Camera-type eye (tissue), 1 donor: ENCODE data around the gene EGR2. TPM values are rescaled to one million over a fixed set of nuclear protein-coding genes. Genes with fewer than 3 reads are reported as not detected.

Experiments
- total RNA-seq: library from RNA; depleted of rRNA; stranded (reverse); fragments of >200 nt; gene quantifications from one replicate; pipeline ENCODE4 v1.2.3, GENCODE V29; 2014

Gene EGR2
- total RNA-seq: 2.3 TPM

DNA sequence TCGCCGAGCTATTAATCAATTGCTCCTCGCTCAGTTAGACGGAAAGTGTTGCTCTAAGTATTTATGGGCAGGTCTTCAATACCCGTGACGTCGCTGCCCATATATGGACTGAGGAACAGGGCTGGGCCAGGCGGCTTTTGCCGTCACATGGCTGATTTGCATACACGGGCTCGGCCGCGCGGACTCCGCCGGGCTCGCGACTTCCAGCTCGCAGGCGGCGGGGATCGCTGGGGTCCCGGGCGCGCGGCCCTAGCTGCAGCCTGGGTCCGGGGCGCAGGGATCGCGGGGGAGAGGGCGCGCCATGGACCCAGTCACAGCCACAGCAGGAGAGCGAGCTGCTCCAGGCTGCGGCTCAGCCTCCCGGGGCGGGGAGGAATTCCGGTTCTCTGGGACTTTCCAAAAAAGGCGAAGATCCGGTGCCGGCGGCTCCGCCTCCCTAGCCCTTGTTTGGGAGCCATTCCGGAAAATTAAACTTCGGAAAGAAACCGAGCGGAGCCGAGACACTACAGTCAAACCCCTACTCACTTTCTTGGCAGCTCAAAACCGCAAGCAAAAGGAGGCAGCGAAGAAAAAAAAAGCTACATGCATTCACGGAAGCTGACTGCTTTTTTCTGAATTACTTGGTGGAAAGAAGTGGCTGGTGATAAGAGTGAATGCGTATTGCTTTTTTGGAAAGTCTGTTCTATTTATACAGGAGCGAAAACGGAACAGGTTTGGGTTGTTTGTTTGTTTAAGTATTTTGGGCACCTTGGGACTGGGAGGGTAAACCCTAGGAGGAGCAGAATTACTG is at the start of gene EGR2:
EGR2 (minus strand) TSS at position 36 of the 790 bp plus-strand sequence. CDS start 337 bp downstream, outside the sequence.

DNA sequence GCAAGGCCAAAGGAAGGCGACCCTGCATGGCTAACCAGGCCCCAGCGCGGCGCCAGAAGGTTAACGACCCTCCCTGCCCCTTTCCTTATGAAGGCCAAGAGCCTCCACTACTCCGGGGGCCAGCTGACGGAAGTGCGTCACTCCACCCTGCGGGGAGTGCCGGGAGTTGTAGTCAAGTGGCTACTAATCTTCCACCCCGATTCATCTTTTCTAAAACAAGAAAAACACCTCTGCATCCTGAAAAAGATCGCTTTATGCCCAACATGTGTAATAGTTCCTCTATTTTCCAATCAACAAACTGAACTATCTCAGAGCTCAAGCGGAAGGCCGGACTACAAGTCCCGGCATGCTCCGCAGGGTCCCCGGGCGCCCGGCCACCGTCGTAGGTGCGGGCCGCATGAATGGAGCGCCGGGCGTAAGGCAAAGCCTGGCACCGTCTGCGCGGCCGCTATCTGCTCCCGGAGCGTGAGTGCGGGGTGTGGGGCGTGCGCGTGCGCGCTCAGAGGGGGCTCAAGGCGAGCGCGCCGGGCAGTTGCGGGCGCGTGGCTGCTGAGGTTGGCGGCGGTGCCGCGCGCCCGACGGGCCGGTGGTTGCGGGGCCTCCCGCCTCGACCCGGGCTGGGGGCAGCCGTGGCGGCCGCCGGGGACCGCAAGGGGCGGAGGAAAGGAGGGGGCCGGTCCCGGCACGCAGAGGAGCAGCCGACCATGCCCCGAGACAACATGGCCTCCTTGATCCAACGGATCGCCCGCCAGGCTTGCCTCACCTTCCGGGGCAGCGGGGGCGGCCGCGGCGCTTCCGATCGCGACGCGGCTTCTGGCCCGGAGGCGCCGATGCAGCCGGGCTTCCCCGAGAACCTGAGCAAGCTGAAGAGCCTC is 11.6 kb downstream of the EGR2 start, which contains the start of gene ADO:
ADO (plus strand) TSS at position 365 of the 875 bp plus-strand sequence; CDS start at position 705, 340 bp downstream.

Other genes with a start within 250 kb of the EGR2 start
- 29.5 TPM for gene ADO, start 11.6 kb downstream of the EGR2 start, total RNA-seq